ES-I3 (cell line): ENCODE results near the gene ITGA4.

Source experiments
- H3K36me3 ChIP-seq: 2 replicates; pipeline ENCODE4 v1.6.1; 2013; ENCODE audit warnings: mild to moderate bottlenecking, low read length, control low read depth, moderate library complexity; ENCODE audit not compliant: insufficient read depth
- H3K4me1 ChIP-seq: 2 replicates; pipeline ENCODE4 v1.6.1; 2013; ENCODE audit warnings: mild to moderate bottlenecking, control low read depth, low read length; ENCODE audit not compliant: insufficient read depth
- H3K9ac ChIP-seq: 2 replicates; pipeline ENCODE4 v1.6.1; 2013; ENCODE audit warnings: low read depth, mild to moderate bottlenecking, low read length, moderate library complexity
- H3K9me3 ChIP-seq: 2 replicates; pipeline ENCODE4 v1.6.1; 2013; ENCODE audit warnings: mild to moderate bottlenecking, low read length, moderate library complexity; ENCODE audit not compliant: control insufficient read depth, insufficient read depth

The ITGA4 gene

GRCh38 chr2:181516992-181517391 lies 59.8 kb downstream of the ITGA4 start:
- H3K36me3 ChIP-seq: no peaks in the 10 kb centered on the region

DNA sequence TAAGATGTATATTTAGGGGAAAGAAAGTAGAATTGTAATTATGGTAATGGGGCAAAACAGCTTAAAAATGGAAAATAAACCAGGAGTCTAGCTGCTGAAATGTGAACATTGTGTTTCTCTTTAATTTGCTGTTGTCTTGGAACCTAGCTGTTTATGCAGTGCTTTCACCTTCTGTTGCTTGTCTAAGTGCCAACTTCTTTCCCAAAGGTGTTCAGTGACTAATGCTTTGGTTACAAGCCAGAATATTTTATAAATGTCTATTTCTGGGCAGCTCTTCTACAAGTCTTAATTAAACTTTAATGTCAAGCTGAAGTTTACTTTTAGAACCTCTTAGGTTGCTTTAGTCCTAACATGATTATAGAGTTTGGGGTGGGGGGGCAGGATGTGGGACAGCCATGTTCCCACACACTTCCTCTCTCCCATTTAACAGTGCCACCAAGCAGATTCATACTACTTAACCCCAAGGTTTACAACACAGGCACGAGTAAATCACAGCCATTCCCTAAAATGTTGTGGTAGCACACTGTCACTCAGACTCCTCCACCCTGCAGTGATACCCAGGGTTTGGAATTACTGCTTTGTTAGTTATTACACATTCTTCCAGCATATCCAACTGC lies 60.6 kb downstream of the ITGA4 start:
- Histone ChIP-seq H3K4me1 (no peaks in the 10 kb centered on the region), H3K9me3 (no peaks in the 10 kb centered on the region), H3K36me3 (no peaks in the 10 kb centered on the region), H3K9ac (no peak overlapping the region)

More at GRCh38 chr2:181516992-181517391, 59.8 kb downstream of the ITGA4 start:
- H3K9ac ChIP-seq: no peak overlapping the region
- H3K9me3 ChIP-seq: no peaks in the 10 kb centered on the region
- no peaks in the 10 kb centered on the region for H3K4me1 ChIP-seq

GRCh38 chr2:181520253-181520652 lies 63.1 kb downstream of the ITGA4 start:
- Histone ChIP-seq H3K9ac (no peak overlapping the region), H3K36me3 (no peaks in the 10 kb centered on the region), H3K4me1 (no peaks in the 10 kb centered on the region), H3K9me3 (no peaks in the 10 kb centered on the region)

DNA sequence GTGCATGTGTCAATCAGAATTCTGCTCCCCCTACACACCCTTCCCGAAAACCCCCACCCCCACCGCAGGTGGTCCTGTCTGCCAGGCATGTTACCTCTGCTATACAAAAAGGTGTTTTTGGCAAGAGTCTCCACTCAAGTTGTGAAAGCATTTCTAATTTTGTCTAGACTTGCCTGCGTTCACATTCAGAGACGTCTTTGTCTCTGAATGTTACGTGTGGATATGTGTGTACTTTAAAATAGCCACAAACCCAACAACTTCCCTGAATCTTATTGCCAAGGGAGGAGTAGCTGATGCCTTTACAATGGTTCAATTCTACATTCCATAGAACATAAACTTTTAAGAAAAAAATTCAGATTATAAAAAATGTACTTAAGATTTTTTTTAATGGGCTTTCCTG lies 66.6 kb downstream of the ITGA4 start:
- Histone ChIP-seq H3K4me1 (no peaks in the 10 kb centered on the region), H3K9ac (no peak overlapping the region), H3K9me3 (no peaks in the 10 kb centered on the region), H3K36me3 (no peaks in the 10 kb centered on the region)

- H3K36me3 ChIP-seq: no peaks in the 10 kb centered on the region
- H3K9ac ChIP-seq: no peak overlapping the region
- no peaks in the 10 kb centered on the region for H3K4me1 ChIP-seq
- H3K9me3 ChIP-seq: no peaks in the 10 kb centered on the region
Observed at GRCh38 chr2:181526014-181526413, 68.8 kb downstream of the ITGA4 start.

DNA sequence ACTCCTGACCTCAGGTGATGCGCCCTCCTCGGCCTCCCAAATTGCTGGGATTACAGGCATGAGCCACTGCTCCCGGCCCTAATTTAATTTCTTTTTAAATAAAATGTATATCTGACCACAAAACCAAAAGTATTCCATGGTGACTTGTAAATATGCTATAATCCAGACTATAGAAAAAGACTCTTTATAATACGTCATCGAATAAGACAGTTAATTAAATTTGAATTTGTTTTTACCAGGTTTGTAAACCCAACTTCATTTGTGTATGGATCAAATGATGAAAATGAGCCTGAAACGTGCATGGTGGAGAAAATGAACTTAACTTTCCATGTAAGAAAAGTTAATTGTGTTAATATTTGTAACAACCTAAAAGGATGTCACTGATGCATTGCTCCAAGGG lies 69.9 kb downstream of the ITGA4 start:
- H3K9me3 ChIP-seq: no peaks in the 10 kb centered on the region
- no peak overlapping the region for H3K9ac ChIP-seq
- H3K36me3 ChIP-seq: no peaks in the 10 kb centered on the region
- H3K4me1 ChIP-seq: no peaks in the 10 kb centered on the region

GRCh38 chr2:181528441-181528840 lies 71.3 kb downstream of the ITGA4 start:
- H3K9me3 ChIP-seq: no peaks in the 10 kb centered on the region
- no peak overlapping the region for H3K9ac ChIP-seq
- H3K36me3 ChIP-seq: no peaks in the 10 kb centered on the region
- no peaks in the 10 kb centered on the region for H3K4me1 ChIP-seq

DNA sequence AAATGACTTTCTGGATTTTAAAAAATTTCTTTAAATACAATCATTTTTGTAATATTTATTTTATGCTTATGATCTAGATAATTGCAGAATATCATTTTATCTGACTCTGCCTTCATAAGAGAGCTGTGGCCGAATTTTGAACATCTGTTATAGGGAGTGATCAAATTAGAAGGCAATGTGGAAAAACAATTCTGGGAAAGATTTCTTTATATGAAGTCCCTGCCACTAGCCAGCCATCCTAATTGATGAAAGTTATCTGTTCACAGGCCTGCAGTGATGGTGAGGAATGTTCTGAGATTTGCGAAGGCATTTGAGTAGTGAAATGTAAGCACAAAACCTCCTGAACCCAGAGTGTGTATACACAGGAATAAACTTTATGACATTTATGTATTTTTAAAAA lies 79.5 kb downstream of the ITGA4 start:
- no peaks in the 10 kb centered on the region for H3K9me3 ChIP-seq
- H3K4me1 ChIP-seq: no peaks in the 10 kb centered on the region
- H3K36me3 ChIP-seq: no peaks in the 10 kb centered on the region
- no peak overlapping the region for H3K9ac ChIP-seq

- H3K9me3 ChIP-seq: no peaks in the 10 kb centered on the region
- no peaks in the 10 kb centered on the region for H3K4me1 ChIP-seq
- no peak overlapping the region for H3K9ac ChIP-seq
- no peaks in the 10 kb centered on the region for H3K36me3 ChIP-seq
Observed at GRCh38 chr2:181540421-181540820, 83.2 kb downstream of the ITGA4 start.

DNA sequence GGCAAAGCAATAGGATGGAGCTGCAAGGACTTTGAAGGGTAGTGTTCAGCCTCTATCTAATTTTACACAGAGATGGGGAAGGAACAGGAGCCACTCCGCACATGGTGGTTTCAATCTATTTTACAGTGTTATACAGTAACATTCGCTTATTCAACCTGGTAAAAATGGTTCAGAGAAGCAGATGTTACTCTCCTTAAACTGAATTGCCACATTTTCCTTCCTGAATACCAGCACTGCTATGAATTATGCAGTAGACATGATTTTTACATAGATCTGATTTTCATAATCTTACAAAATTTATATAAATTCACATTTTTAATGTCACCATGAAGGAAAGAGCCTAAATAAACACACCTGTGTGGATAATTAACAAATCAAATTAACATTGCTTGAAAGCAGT lies 85.0 kb downstream of the ITGA4 start:
- Histone ChIP-seq H3K9ac (no peak overlapping the region), H3K36me3 (no peaks in the 10 kb centered on the region), H3K4me1 (no peaks in the 10 kb centered on the region), H3K9me3 (no peaks in the 10 kb centered on the region)

GRCh38 chr2:181546086-181546485 lies 88.9 kb downstream of the ITGA4 start:
- Histone ChIP-seq H3K9me3 (no peaks in the 10 kb centered on the region), H3K9ac (no peak overlapping the region), H3K4me1 (no peaks in the 10 kb centered on the region), H3K36me3 (no peaks in the 10 kb centered on the region)

DNA sequence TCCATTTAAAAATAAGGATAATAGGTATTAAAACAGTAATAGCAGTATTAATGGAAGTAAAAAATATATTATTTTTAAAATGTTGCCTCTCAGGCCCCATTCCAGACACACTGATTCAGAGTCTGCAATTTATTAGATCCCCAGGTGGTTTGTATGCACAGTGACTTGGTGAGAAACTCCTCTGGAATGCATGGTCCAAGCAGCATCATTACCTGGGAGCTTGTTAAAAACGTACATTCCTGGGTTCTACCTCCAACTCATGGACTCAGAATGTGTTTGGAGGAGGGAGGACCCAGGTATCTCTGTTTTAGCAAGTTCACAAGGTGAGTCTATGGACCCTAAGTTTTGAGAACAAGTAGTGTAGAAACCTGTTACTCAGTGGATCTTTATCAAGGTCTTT lies 95.6 kb downstream of the ITGA4 start:
- H3K9ac ChIP-seq: no peak overlapping the region
- H3K36me3 ChIP-seq: no peaks in the 10 kb centered on the region
- no peaks in the 10 kb centered on the region for H3K9me3 ChIP-seq
- no peaks in the 10 kb centered on the region for H3K4me1 ChIP-seq

GRCh38 chr2:181553244-181553643 lies 96.1 kb downstream of the ITGA4 start:
- H3K9ac ChIP-seq: no peak overlapping the region
- no peaks in the 10 kb centered on the region for H3K36me3 ChIP-seq
- no peaks in the 10 kb centered on the region for H3K9me3 ChIP-seq

GRCh38 chr2:181554061-181554830 lies 97.1 kb downstream of the ITGA4 start:
- Histone ChIP-seq H3K36me3 (no peaks in the 10 kb centered on the region), H3K4me1 (no peaks in the 10 kb centered on the region), H3K9me3 (no peaks in the 10 kb centered on the region), H3K9ac (no peak overlapping the region)

More at GRCh38 chr2:181553244-181553643, 96.1 kb downstream of the ITGA4 start:
- H3K4me1 ChIP-seq: no peaks in the 10 kb centered on the region

DNA sequence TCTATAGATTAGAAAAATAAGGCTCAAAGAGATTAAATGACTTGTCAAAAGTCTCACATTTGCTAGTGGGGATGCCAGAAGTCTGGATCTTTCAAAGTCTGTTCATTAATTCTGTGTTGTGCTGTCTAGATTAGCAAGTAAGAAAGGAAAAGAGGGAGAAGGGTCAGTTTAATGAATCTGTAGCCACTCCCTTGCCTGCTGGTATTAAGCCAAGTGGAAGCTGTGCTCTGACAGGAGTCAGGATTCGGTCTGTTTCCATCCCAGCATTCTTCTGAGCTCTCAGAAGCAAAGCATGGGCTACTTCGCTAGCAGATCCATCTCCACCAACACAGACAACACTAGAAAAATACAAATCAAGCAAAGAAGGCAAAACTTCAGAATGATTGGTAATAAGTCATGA lies 101.2 kb downstream of the ITGA4 start:
- Histone ChIP-seq H3K9ac (no peak overlapping the region), H3K36me3 (no peaks in the 10 kb centered on the region), H3K9me3 (no peaks in the 10 kb centered on the region), H3K4me1 (no peaks in the 10 kb centered on the region)
